ENCODE results near the gene HOXC9. TPM values are rescaled to one million over a fixed set of nuclear protein-coding genes. Genes with fewer than 3 reads are reported as not detected.

HOXC9 gene
- polyA plus RNA-seq, 4 donors: 15.9 to 22.1 (median 19.7) TPM

GRCh38 chr12:53974084-53975063 lies 25.6 kb upstream of the HOXC9 start, which contains the start of gene HOTAIR:
HOTAIR (minus strand) TSS chr12:53974954.
- no peak for DNase-seq (ENCODE audit: low read depth in 4 of 4, low spot score in 3 of 4)

- DNase-seq (ENCODE audit: low read depth in 4 of 4, low spot score in 3 of 4): no peak
Measured at GRCh38 chr12:53975064-53975471, 24.9 kb upstream of the HOXC9 start.

- no peak for DNase-seq (ENCODE audit: low read depth in 4 of 4, low spot score in 3 of 4)
Measured at GRCh38 chr12:53975479-53976152, 24.3 kb upstream of the HOXC9 start.

GRCh38 chr12:53976172-53976822 lies 23.7 kb upstream of the HOXC9 start:
- DNase-seq (ENCODE audit: low read depth in 4 of 4, low spot score in 3 of 4): no peak

GRCh38 chr12:53976823-53977595 lies 23.0 kb upstream of the HOXC9 start:
- no peak for DNase-seq (ENCODE audit: low read depth in 4 of 4, low spot score in 3 of 4)

GRCh38 chr12:53977596-53978445 lies 22.1 kb upstream of the HOXC9 start:
- no peak for DNase-seq (ENCODE audit: low read depth in 4 of 4, low spot score in 3 of 4)

GRCh38 chr12:53978477-53979356 lies 21.2 kb upstream of the HOXC9 start:
- DNase-seq (ENCODE audit: low read depth in 4 of 4, low spot score in 3 of 4): no peak

- DNase-seq (ENCODE audit: low read depth in 4 of 4, low spot score in 3 of 4): no peak
Measured at GRCh38 chr12:53980104-53980801, 19.7 kb upstream of the HOXC9 start.

- no peak for DNase-seq (ENCODE audit: low read depth in 4 of 4, low spot score in 3 of 4)
Measured at GRCh38 chr12:53980802-53981496, 19.0 kb upstream of the HOXC9 start.

- DNase-seq (ENCODE audit: low read depth in 4 of 4, low spot score in 3 of 4): no peak
Measured at GRCh38 chr12:53981634-53982565, 18.1 kb upstream of the HOXC9 start.

GRCh38 chr12:53982648-53983567 lies 17.1 kb upstream of the HOXC9 start:
- DNase-seq (ENCODE audit: low read depth in 4 of 4, low spot score in 3 of 4): no peak

GRCh38 chr12:53983568-53983949 lies 16.4 kb upstream of the HOXC9 start:
- no peak for DNase-seq (ENCODE audit: low read depth in 4 of 4, low spot score in 3 of 4)

- DNase-seq (ENCODE audit: low read depth in 4 of 4, low spot score in 3 of 4): no peak
Measured at GRCh38 chr12:53983950-53984572, 15.9 kb upstream of the HOXC9 start.

GRCh38 chr12:53984901-53985691 lies 14.9 kb upstream of the HOXC9 start, which contains the start of gene HOXC10:
HOXC10 (plus strand) TSS chr12:53985146; CDS start chr12:53985260, 114 bp downstream.
- peak; percentile 97 to 98 (median 98) for DNase-seq (ENCODE audit: low read depth in 4 of 4, low spot score in 3 of 4)

Measured in right renal pelvis (tissue), 4 donors.